ENCODE measurements around the gene POC1A. TPM values are rescaled to one million over a fixed set of nuclear protein-coding genes. Genes with fewer than 3 reads are reported as not detected.

Gene POC1A
- total and polyA plus RNA-seq, 2 experiments from 2014 or later, result 19.1 to 26.7 TPM

GRCh38 chr3:52144034-52144795 is 10.0 kb downstream of the POC1A start:
- Mint-ChIP-seq H3K27ac (peak overlapping the region; percentile 77; the same call in 1 of the 2 replicates), H3K36me3 (ENCODE audit: low read depth) (peaks cover 67% of the 10 kb centered on the region), H3K9me3 (no peaks in the 10 kb centered on the region), H3K4me1 (peaks cover 10% of the 10 kb centered on the region), H3K27me3 (ENCODE audit: insufficient read depth, low read depth, poor library complexity) (peaks cover 2% of the 10 kb centered on the region), H3K4me3 (no peak overlapping the region)
- Histone ChIP-seq H3K4me2 (no peak overlapping the region), H2AFZ (no peak overlapping the region), H3F3A (replicated peaks; ENCODE audit: low read depth) (peaks cover 3% of the 10 kb centered on the region; the same call in 1 of the 2 replicates), H4K20me1 (replicated peaks; ENCODE audit: insufficient read depth) (peaks cover 4% of the 10 kb centered on the region; the same call in 1 of the 2 replicates), H3K4me1 (ENCODE audit: insufficient read depth) (no peaks in the 10 kb centered on the region), H3K4me3 (no peak overlapping the region), H3K27ac (ENCODE audit: low read depth) (no peak overlapping the region), H3K27me3 (ENCODE audit: insufficient read depth) (no peaks in the 10 kb centered on the region), H3K9me2 (ENCODE audit: insufficient read depth) (no peaks in the 10 kb centered on the region), H3K36me3 (ENCODE audit: insufficient read depth) (peaks cover 14% of the 10 kb centered on the region), H3K79me2 (replicated peaks; ENCODE audit: insufficient read depth) (no peaks in the 10 kb centered on the region; the same call in 1 of the 2 replicates)
- DNase-seq (ENCODE audit: low spot score) (peak; percentile 85), ATAC-seq (peak; percentile 97)
- TF ChIP-seq STAT1 (IDR thresholded peaks at IDR 0.05; ENCODE audit: unreplicated experiment) (no peak), POLR2AphosphoS5 (IDR thresholded peaks at IDR 0.05; ENCODE audit: low read depth) (no peak), ZNF331 (CRISPR knock-in tag; IDR thresholded peaks at IDR 0.05; ENCODE audit: low read depth) (no peak), CTCF (conservative IDR thresholded peaks at IDR 0.05; ENCODE audit: low read depth in 2 of 2) (peak; percentile 80 to 89), ZNF114 (CRISPR knock-in tag; IDR thresholded peaks at IDR 0.05) (no peak), ETS1 (IDR thresholded peaks at IDR 0.05) (no peak), ZNF462 (CRISPR knock-in tag; IDR thresholded peaks at IDR 0.05) (no peak)

Data from GM23338 (cell line).